8988T (cell line): Measurements from ENCODE around the gene BRCA1.
"Not testable (repeated sequence)": the region's sequence is repeated elsewhere in the genome, so short reads cannot be mapped to it uniquely, and the experiment has no call there.

ENCODE experiments used
- DNase-seq: peaks from one replicate; pipeline ENCODE4 v3.0.0; 2011

Gene BRCA1

DNA sequence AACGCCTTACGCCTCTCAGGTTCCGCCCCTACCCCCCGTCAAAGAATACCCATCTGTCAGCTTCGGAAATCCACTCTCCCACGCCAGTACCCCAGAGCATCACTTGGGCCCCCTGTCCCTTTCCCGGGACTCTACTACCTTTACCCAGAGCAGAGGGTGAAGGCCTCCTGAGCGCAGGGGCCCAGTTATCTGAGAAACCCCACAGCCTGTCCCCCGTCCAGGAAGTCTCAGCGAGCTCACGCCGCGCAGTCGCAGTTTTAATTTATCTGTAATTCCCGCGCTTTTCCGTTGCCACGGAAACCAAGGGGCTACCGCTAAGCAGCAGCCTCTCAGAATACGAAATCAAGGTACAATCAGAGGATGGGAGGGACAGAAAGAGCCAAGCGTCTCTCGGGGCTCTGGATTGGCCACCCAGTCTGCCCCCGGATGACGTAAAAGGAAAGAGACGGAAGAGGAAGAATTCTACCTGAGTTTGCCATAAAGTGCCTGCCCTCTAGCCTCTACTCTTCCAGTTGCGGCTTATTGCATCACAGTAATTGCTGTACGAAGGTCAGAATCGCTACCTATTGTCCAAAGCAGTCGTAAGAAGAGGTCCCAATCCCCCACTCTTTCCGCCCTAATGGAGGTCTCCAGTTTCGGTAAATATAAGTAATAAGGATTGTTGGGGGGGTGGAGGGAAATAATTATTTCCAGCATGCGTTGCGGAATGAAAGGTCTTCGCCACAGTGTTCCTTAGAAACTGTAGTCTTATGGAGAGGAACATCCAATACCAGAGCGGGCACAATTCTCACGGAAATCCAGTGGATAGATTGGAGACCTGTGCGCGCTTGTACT lies at the start of gene BRCA1:
BRCA1 (minus strand) TSS at position 232 of the 834 bp plus-strand sequence. CDS start 1,268 bp downstream, outside the sequence.
- DNase-seq = peak; percentile 92

DNA sequence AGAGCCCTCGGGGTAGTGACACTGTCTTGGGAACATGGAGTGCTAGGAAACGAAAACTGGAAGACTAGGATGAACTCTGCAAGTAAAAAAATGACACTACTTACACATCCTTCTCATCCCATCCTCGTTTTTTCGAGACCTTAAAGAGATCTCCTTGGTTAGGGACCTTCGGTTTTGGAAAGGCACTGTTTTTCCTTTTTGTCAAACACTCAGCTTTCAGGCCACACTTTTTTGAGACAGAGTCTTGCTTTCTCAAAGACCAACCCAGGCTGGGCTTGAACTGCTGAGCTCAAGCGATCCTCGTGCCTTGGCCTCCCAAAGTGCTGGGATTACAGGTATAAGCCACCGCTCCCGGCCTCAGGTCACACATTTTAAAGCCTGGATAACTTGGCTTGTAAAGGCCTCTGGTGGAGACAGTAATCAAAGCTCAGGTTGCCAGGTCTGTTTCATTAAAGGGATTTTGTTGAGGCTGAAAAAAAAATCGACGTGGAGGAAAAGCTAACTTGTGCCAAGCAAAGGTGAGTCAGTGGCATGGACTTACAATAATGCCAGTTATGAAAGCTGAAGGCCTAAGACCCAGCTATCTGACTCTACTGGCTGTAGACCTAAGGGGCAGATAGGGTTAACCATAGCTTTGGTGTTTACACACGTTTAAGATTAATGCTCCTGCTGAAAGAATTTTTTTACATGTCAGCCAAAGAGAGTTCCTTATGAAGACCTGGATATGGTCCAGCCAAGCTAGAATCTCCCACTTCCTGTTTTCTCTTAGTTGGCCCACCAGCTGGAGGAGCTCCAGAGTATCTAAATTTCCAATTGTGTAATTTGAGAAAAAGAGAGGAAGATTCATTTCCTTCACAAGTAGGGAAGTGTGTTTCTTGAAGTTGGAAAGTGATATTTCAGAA lies 46.7 kb upstream of the BRCA1 start:
- DNase-seq = no peak

DNA sequence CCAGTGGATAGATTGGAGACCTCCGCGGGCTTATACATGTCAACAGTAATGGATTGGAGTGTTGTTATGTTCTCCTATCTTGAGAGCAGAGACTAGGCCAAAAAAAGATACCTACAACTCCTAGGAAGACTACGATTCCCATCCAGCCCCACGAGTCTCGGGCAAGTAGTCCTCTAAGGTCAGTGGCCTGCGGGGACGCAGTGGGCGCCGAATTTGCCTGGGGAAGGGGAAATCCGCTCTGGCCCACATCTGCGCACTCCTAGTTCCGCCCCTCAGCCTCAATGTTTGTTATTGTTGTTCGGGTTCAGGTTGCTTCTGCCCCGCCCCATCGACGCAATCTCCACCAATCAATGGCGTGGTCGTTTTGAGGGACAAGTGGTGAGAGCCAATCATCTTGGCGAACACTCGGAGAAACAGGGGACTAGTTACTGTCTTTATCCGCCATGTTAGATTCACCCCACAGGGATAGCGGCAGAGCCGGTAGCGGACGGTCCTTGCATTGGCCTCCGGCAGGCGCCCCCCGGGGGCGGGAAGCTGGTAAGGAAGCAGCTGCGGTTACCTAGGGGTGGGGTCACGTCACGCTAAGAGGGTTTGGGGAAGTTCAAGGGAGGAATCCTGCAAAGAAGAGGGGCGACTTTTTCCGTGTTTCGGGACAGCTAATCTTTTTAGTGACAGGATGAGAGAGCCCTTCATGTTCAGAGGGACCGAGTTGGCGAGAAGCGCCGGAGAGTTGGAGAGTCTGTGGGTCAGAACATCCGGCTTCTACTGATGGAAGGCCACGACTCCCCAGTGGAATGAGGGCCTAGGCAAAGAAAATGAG lies 45.8 kb upstream of the BRCA1 start, which contains the start of gene NBR1:
NBR1 (plus strand) TSS at position 449 of the 820 bp plus-strand sequence. CDS start 4,586 bp downstream, outside the sequence.
- peak; percentile 45 for DNase-seq

DNA sequence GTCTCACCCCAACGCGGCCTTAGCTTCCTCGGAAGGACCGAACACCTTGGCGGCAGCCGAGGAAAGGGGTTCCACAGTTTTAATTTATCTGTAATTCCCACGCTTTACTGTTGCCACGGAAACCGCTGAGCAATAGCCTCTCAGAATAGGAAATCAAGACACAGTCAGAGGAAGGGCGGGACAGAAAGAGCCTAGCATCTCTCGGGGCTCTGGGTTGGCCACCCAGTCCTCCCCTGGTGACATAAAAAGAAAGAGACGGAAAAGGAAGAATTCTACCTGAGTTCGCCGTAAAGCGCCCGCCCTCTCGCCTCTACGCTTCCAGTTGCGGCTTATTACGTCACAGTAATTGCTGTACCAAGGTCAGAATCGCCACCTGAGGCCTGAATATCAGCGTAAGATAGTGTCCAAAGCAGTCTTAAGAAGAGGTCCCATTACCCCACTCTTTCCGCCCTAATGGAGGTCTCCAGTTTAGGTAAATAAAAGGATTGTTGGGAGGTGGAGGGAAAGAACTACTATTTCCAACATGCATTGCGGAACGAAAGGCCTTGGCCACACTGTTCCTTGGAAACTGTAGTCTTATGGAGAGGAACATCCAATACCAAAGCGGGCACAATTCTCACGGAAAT lies 45.1 kb upstream of the BRCA1 start:
- DNase-seq = peak; percentile 65

DNA sequence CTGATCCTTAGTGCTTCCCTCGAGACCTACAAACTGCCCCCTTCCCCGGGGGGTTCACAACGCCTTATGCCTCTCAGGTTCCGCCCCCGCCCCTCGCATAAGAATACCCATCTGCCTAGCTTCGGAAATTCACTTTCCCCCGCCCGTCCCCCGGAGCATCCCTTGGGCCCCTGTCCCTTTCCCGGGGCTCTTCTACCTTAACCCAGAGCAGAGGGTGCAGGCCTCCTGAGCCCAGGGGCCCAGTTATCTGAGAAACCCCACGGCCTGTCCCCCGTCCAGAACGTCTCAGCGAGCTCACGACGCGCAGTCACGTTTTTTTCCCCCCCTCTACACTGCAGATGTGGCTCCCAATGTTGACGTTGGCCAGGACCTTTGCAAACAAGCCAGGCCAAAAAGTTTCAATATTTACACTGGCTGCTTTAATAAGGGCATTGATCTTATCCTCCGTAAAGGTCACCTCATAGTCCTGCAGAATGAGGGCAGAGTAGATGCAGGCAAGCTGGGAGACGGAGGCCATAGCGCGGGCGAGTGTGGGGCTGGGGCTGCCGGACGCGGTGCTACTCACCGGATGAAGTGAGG lies 44.5 kb upstream of the BRCA1 start:
- no peak for DNase-seq

DNA sequence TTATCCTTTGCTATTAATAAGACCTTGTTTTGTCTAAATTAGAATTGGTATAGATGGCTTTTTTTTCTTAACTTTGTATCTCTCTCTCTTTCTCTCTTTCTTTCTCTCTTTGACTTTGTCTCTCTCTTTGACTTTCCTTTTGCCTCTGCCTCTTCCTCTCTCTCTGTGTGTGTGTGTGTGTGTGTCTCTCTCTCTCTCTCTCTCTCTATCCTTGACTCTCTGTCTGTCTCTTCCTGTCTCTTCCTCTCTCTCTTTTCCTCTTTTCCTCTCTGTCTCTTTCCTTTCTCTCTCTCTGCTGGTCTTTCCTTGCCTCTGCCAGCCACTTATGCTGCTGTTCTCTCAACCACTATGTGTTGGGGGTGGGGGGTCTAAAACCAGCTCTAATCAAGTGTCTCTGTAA lies 40.8 kb upstream of the BRCA1 start:
- not testable (repeated sequence) for DNase-seq

DNA sequence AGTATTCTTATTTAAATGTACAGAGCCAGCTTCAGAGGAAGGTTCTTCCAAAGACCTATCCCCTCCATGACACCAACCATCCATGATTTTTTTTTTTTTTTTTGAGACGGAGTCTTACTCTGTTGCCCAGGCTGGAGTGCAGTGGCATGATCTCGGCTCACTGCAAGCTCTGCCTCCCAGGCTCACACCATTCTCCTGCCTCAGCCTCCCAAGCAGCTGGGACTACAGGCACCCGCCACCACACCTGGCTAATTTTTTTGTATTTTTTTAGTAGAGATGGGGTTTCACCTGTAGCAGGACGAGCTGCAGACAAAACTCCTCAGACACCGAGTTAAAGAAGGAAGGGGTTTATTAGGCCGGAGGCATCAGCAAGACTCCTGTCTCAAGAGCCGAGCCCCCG lies 34.8 kb upstream of the BRCA1 start:
- DNase-seq = not testable (repeated sequence)

DNA sequence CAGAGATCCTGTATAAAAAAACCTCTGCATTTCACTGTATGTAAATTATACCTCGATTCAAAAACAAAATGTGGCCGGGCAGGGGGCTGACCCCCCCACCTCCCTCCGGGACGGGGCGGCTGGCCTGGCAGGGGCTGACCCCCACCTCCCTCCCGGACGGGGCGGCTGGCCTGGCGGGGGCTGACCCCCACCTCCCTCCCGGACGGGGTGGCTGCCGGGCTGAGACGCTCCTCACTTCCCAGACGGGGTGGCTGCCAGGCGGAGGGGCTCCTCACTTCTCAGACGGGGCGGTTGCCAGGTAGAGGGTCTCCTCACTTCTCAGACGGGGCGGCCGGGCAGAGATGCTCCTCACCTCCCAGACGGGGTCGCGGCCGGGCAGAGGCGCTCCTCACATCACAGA lies 34.1 kb upstream of the BRCA1 start:
- not testable (repeated sequence) for DNase-seq

DNA sequence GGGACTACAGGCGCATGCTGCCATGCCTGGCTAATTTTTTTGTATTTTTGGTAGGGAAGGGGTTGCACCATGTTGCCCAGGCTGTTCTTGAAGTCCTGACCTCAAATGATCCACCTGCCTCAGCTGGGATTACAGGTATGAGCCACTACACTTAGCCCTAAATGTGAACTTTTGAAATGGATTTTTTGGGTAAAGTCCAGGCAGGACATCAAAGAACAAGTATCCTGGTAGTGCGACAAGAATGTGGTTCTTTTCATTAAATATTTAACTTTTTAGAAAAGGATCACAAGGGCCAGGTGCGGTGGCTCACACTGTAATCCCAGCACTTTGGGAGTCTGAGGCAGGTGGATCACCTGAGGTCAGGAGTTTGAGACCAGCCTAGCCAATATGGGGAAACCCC lies 30.5 kb upstream of the BRCA1 start:
- DNase-seq = no peak

DNA sequence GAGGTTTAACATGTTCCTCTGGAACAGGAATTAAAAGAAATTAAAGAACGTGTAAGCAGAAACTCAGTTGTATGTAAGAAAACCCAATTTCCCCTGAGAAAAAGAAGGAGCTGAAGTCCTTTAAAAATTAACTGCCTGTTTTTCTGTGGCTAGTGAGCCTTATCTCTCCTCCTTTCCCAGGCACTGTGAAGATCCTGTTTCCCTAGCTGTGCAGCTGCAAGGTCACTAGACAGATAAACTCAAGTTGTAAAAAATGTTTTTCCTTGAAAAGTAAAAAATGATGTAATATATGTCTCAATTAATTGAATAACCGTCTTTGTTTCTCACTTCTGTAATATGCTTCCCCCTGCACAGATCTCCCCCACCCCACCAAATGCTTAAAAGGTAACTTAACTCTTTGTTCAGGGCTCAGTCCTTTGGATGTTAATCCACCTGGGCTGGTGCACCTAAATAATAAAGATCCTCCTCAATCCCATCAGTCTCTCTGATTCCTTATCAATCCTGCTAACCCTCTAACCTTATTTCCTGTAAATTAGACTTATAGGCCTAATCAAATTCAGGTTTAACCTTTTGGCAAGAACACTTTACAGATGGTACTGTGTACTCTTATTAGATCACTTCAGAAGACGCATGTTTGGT lies 28.2 kb upstream of the BRCA1 start:
- DNase-seq = not testable (repeated sequence)

DNA sequence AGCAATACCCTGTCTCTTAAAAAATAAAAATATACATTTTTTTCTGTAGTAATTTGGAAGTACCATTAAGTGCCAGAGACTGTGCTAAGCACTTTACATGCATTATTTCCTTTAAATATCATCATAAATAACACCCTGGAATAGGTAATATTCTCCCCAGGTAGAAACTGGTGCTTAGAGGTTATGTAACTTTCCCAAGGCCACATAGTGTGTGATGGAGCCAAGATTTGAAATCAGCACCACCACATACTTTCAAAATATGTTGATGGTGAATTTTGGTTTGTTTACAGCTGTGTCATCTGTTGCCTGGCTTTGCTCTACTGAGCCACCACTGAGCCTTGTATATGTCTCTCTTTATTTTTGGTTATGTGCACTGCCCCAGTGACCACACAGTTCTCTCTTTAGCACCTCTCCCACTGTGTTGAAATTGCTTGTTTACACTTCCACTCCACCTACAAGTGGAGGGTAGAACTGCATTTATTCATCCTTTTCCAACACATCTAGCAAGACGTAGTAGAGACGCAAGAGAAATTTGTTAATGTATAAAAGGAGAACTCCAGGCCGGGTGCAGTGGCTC lies 26.8 kb upstream of the BRCA1 start:
- DNase-seq = no peak

DNA sequence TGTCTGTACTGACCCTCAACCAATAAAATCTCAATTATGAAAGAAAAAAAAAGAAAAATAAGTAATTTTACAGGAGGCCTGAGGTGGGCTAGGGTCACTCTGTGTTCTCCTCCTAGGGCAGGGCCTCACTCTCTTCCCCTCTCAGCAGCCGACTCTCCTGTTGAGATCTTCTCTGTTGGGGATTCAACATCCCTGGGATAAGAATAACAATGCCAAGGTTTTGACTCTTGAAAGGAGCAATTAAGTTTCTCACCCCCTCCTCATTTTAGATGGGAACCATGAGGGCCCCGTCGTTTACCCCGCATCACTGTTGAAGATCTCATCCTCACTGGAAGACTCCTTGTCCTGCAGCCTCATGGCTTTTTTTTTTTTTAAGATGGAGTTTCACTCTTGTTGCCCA lies 21.5 kb upstream of the BRCA1 start:
- no peak for DNase-seq

DNA sequence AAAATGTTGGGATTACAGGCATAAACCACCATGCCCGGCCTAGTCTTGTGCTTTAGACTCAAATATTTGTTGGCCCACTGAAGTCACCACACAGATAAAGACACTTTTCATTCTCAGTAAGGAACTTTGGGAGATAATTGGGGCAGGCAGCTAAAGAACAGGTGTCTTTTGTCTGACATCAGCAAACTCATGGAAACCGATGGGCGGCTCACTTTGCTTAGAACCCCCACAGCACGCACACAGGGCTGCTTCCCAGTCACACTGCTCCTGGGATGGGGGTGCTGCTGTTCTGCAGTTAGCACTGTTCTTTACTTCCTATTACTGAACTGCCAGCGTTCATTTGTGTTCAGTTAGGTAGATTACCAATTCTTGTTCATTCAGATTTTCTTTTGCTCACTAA lies 18.0 kb upstream of the BRCA1 start:
- DNase-seq = no peak

DNA sequence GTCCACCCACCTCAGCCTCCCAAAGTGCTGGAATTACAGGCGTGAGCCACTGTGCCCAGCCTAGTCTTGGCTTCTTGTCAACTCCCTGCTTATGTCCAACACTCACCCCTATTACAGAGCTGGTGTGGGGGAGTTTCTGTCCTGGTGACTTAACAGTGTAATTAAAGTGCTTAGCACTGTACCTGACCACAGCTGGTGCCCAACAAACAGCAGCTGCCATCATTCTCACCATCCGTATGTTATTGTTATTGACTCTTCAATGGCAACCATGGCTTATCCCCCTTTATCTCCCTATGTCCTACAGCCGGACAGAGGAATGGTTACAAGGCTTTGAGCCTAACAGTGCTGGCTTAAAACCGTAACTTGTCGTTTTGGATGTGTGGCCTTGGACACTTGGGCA lies 17.0 kb upstream of the BRCA1 start:
- DNase-seq = no peak

DNA sequence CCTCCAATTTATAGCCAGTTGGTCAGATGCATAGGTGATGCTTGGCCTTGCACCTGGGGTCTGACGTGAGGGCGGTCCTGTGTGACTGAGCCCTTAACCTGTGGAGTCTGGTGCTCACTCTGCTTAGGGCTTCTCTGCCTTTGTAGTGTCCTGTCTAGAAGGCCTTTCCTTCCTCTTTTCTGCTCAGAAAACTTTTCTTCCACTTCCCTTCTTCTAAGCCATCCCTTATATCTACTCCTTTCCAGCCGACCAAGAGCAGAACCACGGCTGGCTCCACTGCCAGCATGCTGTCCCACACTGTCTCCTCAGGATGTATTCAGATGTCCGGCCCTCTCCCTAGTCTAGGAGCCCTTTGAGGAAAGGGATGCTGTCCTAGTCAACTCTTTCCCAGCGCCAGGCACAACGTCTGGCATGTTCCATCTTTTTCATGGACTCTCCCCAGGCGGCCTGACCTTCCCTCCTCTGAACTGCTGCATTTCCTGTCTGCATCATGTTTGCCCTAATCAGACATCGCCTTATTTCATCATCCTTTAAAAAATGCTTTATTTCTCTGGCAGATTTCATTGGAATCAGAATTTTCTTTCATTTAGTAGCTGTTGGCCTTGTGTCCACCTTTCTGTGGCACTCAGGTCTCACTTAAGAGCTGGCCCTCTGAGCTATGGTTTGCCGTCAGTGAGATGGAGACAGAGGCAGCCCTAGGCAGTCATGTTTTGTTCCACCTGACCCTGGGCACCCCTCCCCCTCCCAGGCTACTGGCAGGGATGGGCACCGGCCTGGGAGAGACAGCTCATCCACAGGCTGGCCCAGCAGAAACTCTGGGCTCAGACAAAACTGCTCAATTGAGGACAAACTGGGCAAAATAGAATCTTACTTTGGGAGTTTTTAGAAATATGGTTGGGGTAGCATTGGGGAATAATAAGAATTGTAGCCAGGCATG lies 15.5 kb upstream of the BRCA1 start:
- no peak for DNase-seq

DNA sequence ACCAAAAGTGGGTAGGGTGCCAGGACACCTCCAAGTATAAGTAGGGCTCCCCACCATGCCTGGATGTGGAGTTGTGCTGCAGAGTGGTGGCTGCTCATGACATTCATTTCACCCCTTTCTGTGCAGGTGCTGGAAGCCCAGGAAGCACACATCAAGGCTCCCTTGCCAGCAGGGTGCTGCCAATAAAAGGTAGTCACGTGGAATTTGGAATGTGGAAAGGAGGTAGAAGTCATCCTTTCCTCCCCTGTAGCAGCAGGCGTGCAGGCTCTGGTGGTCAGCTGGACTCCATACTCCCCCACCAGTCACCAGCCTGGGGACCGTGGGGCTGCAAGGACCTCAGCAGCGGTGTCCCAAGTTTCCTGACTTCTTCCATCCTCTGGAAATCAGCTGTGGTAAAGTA lies 13.4 kb upstream of the BRCA1 start:
- not testable (repeated sequence) for DNase-seq

DNA sequence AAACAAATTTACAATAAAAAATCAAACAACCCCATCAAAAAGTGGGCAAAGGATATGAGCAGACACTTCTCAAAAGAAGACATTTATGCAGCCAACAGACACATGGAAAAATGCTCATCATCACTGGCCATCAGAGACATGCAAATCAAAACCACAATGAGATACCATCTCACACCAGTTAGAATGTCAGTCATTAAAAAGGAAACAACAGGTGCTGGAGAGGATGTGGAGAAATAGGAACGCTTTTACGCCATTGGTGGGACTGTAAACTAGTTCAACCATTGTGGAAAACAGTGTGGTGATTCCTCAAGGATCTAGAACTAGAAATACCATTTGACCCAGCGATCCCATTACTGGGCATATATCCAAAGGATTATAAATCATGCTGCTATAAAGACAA lies 11.4 kb upstream of the BRCA1 start:
- DNase-seq = not testable (repeated sequence)

DNA sequence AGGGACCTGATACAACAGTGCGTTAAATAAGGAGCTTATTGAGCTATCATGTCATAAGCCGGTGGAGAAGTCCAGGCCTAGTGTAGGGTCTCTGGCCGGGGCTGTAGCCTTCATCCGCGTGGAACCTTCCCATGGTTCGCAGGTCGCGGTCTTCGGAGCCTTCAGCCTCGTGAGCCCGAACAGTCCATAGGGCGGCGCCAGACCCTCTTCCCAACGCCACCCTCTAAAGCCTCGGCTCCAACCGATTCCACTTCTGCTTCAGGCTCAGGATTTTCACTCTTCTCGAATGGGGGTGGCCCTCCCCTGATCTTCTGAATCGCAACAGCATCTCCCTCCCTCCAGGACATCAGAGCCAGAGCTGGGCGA lies 10.3 kb upstream of the BRCA1 start:
- DNase-seq = no peak

DNA sequence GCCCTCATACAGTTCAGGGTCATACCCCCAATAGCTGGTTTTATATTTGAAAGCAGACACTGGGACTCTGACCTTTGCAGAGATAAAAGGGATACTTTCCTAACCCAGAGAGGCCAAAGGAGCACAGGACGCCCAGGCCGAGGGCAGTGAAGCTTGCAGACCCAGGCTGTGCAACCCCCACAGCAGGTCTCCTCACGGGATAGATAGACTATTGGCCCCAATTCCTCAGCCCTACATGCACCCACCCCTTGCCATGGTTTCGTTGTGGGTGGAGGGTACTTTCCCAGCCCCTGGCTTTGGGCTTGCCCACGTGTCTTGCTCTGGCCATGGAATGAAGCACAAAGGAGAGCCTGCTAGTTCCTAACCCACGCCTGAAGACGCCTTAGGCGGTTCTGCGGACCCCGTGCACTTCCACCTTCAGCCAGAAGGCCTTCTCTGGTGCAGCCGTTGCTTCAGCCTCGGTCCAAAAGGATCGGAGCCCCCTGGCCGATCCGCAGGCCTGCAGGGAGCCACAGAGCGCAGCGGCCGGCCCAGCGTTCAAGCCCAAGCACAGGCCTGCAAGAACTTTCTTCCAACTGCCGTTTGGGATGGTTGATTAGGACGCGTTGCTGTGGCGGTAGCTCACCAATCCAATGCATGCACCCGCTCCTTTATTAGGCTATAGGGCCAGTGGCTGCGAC lies 9.8 kb upstream of the BRCA1 start:
- no peak for DNase-seq
